K562 (cell line): ENCODE data around the gene NUBP2. TPM values are rescaled to one million over a fixed set of nuclear protein-coding genes. Genes with fewer than 3 reads are reported as not detected.

ENCODE experiments used
- ARNT ChIP-seq, 2 experiments: fragments of 450-650 bp; IDR thresholded peaks; 2 replicates each; pipeline ENCODE4 v1.6.1; 2016; ENCODE audit warnings: mild to moderate bottlenecking in 1 of 2
- EHMT2 ChIP-seq: fragments of 450-650 bp; IDR thresholded peaks from 2 replicates; pipeline ENCODE4 v1.6.1; 2018; ENCODE audit warnings: antibody characterized with exemption
- ESRRA ChIP-seq: fragments of 450-650 bp; IDR thresholded peaks from 2 replicates; pipeline ENCODE4 v1.6.1; 2014; ENCODE audit warnings: low read depth, mild to moderate bottlenecking, moderate library complexity, borderline replicate concordance
- HDGF ChIP-seq: fragments of 450-650 bp; IDR thresholded peaks from 2 replicates; pipeline ENCODE4 v1.6.1; 2016
- HNRNPK ChIP-seq: fragments of 200-400 bp; formaldehyde crosslinking; IDR thresholded peaks from one replicate; pipeline ENCODE4 v1.6.1; 2018; ENCODE audit warnings: mild to moderate bottlenecking, low read depth, low read length; ENCODE audit not compliant: poor library complexity, severe bottlenecking
- MBD2 ChIP-seq: sonication (generic); IDR thresholded peaks from 2 replicates; pipeline ENCODE4 v1.6.1; 2016; ENCODE audit warnings: low read depth, borderline replicate concordance
- POLR2H ChIP-seq: IDR thresholded peaks from 2 replicates; pipeline ENCODE4 v1.6.1; 2016; ENCODE audit warnings: missing genetic modification characterization, low read depth, mild to moderate bottlenecking, control low read depth, missing compliant biosample characterization, moderate library complexity
- RB1 ChIP-seq: fragments of 450-650 bp; IDR thresholded peaks from 2 replicates; pipeline ENCODE4 v1.6.1; 2017; ENCODE audit warnings: low read depth, mild to moderate bottlenecking
- RUNX1 ChIP-seq: sonication (generic); IDR thresholded peaks from 2 replicates; pipeline ENCODE4 v1.6.1; 2016; ENCODE audit warnings: antibody characterized with exemption, low read depth
- SMC3 ChIP-seq: conservative IDR thresholded peaks from 2 replicates; pipeline ENCODE4 v1.6.1; 2011; ENCODE audit warnings: low read depth, low read length, improper control_type of control experiment; ENCODE audit not compliant: insufficient read depth
- SREBF2 ChIP-seq: sonication (generic); formaldehyde crosslinking; IDR thresholded peaks from 2 replicates; pipeline ENCODE4 v1.4.0; 2020; ENCODE audit warnings: mild to moderate bottlenecking, missing genetic modification reagents
- STAT6 ChIP-seq: sonication (generic); formaldehyde crosslinking; IDR thresholded peaks from 2 replicates; pipeline ENCODE4 v1.8.1; 2023; ENCODE audit warnings: mild to moderate bottlenecking, missing genetic modification reagents
- U2AF1 ChIP-seq: fragments of 200-400 bp; formaldehyde crosslinking; optimal IDR thresholded peaks from 2 replicates; pipeline ENCODE3; 2017; ENCODE audit warnings: mild to moderate bottlenecking, low read depth, low read length, moderate library complexity
- ZFX ChIP-seq: sonication (generic); formaldehyde crosslinking; IDR thresholded peaks from 2 replicates; pipeline ENCODE4 v1.8.0; 2022; ENCODE audit warnings: mild to moderate bottlenecking, missing genetic modification reagents, moderate library complexity
- ZNF140 ChIP-seq: fragments of 250-450 bp; sonication (Bioruptor Pico); IDR thresholded peaks from 2 replicates; pipeline ENCODE4 v1.8.0; 2021; ENCODE audit warnings: moderate library complexity, mild to moderate bottlenecking, inconsistent platforms
- ZNF232 ChIP-seq: sonication (generic); formaldehyde crosslinking; IDR thresholded peaks from 2 replicates; pipeline ENCODE4 v1.8.0; 2022; ENCODE audit warnings: mild to moderate bottlenecking, missing genetic modification reagents
- ZNF444 ChIP-seq: fragments of 250-450 bp; sonication (Bioruptor Pico); IDR thresholded peaks from 2 replicates; pipeline ENCODE4 v1.4.0; 2020; ENCODE audit warnings: mild to moderate bottlenecking, moderate library complexity
- polyA plus RNA-seq, 8 experiments: library from polyadenylated mRNA; depleted of rRNA in 4 of 8; stranded (reverse) in 5 of 8; unstranded in 3 of 8; fragments of >200 nt; fragmentation: Nextera tagmentation in 2 of 8; fragmentation: Illumina TruSeq in 1 of 8; extraction: Ambion mirVana in 2 of 8; extraction: Trizol in 1 of 8; gene quantifications; 2 replicates each; pipeline versions ENCODE4 v1.2.1 to v1.2.3, GENCODE V29; 2011 to 2014; ENCODE audit warnings: inconsistent platforms in 1 of 8, missing spikeins in 1 of 8
- total RNA-seq, 7 experiments: library from RNA; depleted of rRNA in 6 of 7; stranded (reverse); fragments of >200 nt in 6 of 7; fragmentation: Illumina TruSeq in 2 of 7; extraction: Trizol in 2 of 7; gene quantifications; 2 replicates each; pipeline versions ENCODE4 v1.2.1 to v1.2.3, GENCODE V29; 2011 to 2021; ENCODE audit warnings: low replicate concordance in 1 of 7
- TF ChIP-seq, protein P1 (sequence below), 2 experiments: fragments of 450-650 bp in 1 of 2; sonication (generic) in 1 of 2; formaldehyde crosslinking; conservative IDR thresholded peaks; 2 replicates each; pipeline versions ENCODE4 v1.4.0 to v1.8.1; 2020 to 2022; ENCODE audit warnings: mild to moderate bottlenecking in 1 of 2, missing genetic modification reagents in 1 of 2
- TF ChIP-seq, protein P2 (sequence below): IDR thresholded peaks from 2 replicates; pipeline ENCODE4 v1.6.1; 2016; ENCODE audit warnings: missing genetic modification characterization, missing compliant biosample characterization
- TF ChIP-seq, protein P3 (sequence below): sonication (generic); formaldehyde crosslinking; IDR thresholded peaks from 2 replicates; pipeline ENCODE4 v1.8.0; 2022; ENCODE audit warnings: mild to moderate bottlenecking, missing genetic modification reagents, borderline replicate concordance

NUBP2 gene
- total and polyA plus RNA-seq, 9 of the 15 experiments (the other 6 are each of a cell fraction or from before 2014, with no cell fraction given) = 1.8 to 115 (median 24.0) TPM

DNA sequence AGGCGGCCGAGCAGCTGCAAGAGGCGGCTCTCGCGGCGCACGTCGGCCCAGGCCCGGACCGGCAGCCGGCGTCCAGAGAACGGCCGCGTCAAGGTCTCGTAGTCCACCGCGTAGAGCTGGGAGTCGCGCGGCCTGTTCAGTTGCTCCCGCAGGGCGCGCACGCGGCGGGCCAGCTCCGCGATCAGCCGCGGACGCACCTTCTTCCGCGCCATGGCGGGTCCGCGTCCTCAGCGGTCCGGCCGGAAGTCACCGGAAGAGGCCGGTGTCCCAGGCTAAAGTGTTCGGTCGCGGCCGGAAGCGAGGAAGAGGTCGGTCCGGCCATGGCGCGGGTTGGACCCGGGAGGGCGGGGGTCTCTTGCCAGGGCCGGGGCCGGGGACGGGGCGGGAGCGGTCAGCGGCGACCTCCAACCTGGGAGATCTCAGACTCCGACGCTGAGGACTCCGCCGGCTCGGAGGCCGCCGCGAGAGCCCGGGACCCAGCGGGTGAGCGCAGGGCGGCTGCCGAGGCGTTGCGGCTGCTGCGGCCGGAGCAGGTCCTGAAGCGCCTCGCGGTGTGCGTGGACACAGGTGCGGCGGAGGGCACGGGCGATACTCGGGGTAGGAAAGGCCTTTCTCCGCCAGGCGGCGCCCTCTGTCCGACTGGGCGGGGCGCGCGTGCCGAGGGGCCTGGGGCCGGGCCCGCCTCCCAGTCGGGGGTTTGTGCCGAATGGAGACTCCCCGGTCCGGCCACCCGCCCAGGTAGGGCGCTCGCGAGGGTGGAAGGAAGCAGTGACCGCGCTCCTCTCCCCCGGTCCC lies 9.7 kb upstream of the NUBP2 start, which contains the start of gene MRPS34 (continued):
- TF ChIP-seq, protein P1, sequence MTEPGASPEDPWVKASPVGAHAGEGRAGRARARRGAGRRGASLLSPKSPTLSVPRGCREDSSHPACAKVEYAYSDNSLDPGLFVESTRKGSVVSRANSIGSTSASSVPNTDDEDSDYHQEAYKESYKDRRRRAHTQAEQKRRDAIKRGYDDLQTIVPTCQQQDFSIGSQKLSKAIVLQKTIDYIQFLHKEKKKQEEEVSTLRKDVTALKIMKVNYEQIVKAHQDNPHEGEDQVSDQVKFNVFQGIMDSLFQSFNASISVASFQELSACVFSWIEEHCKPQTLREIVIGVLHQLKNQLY (CRISPR knock-in tag; conservative IDR thresholded peaks at IDR 0.05) = 0 out of 4 replicates have a peak, but pooled peaks have one; percentile 19 to 21
- TF ChIP-seq ARNT (IDR thresholded peaks at IDR 0.05) = no peak
- TF ChIP-seq EHMT2 = no peak
- TF ChIP-seq U2AF1 = peak; percentile 53
- TF ChIP-seq POLR2H (tag) = peak; percentile 19; the same call in 1 of the 2 replicates
- 0 out of 2 replicates have a peak, but pooled peaks have one; percentile 31 for TF ChIP-seq ZNF232 (CRISPR knock-in tag)
- TF ChIP-seq, protein P2, sequence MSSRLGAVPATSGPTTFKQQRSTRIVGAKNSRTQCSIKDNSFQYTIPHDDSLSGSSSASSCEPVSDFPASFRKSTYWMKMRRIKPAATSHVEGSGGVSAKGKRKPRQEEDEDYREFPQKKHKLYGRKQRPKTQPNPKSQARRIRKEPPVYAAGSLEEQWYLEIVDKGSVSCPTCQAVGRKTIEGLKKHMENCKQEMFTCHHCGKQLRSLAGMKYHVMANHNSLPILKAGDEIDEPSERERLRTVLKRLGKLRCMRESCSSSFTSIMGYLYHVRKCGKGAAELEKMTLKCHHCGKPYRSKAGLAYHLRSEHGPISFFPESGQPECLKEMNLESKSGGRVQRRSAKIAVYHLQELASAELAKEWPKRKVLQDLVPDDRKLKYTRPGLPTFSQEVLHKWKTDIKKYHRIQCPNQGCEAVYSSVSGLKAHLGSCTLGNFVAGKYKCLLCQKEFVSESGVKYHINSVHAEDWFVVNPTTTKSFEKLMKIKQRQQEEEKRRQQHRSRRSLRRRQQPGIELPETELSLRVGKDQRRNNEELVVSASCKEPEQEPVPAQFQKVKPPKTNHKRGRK (tag) = no peak
- TF ChIP-seq ZNF140 (CRISPR knock-in tag) = no peak
- TF ChIP-seq SREBF2 (CRISPR knock-in tag) = no peak
- TF ChIP-seq HDGF = no peak
- TF ChIP-seq SMC3 = peak; percentile 67
- TF ChIP-seq ESRRA = peak; percentile 41; the same call in 1 of the 2 replicates
- no peak for TF ChIP-seq RUNX1
- TF ChIP-seq, protein P3, sequence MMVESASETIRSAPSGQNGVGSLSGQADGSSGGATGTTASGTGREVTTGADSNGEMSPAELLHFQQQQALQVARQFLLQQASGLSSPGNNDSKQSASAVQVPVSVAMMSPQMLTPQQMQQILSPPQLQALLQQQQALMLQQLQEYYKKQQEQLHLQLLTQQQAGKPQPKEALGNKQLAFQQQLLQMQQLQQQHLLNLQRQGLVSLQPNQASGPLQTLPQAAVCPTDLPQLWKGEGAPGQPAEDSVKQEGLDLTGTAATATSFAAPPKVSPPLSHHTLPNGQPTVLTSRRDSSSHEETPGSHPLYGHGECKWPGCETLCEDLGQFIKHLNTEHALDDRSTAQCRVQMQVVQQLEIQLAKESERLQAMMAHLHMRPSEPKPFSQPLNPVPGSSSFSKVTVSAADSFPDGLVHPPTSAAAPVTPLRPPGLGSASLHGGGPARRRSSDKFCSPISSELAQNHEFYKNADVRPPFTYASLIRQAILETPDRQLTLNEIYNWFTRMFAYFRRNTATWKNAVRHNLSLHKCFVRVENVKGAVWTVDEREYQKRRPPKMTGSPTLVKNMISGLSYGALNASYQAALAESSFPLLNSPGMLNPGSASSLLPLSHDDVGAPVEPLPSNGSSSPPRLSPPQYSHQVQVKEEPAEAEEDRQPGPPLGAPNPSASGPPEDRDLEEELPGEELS = no peak
- peak; percentile 87 for TF ChIP-seq RB1
- no peak for TF ChIP-seq HNRNPK
- TF ChIP-seq ZNF444 (CRISPR knock-in tag) = no peak
- 0 out of 2 replicates have a peak, but pooled peaks have one; percentile 16 for TF ChIP-seq MBD2
- TF ChIP-seq STAT6 (CRISPR knock-in tag) = 0 out of 2 replicates have a peak, but pooled peaks have one; percentile 5
- TF ChIP-seq ZFX (CRISPR knock-in tag) = peak; percentile 93
